Prostate gland (tissue), 2 donors: Measurements from ENCODE around the gene NOLC1. TPM values are rescaled to one million over a fixed set of nuclear protein-coding genes. Genes with fewer than 3 reads are reported as not detected.

Experiments used
- DNase-seq: peaks from one replicate; pipeline ENCODE4 v3.0.0-alpha.2; 2019; ENCODE audit warnings: low spot score
- H3K27ac ChIP-seq, 2 donors: fragments of 200-600 bp; sonication (generic); 2 replicates each; pipeline ENCODE4 v1.5.1; 2017 to 2019
- H3K27me3 ChIP-seq: fragments of 200-600 bp; sonication (generic); replicated peaks from 2 replicates; pipeline ENCODE4 v1.5.1; 2019; ENCODE audit not compliant: insufficient read depth
- H3K36me3 ChIP-seq, 2 donors: fragments of 200-600 bp; sonication (generic); 1 replicate in 1 of 2; 2 replicates in 1 of 2; pipeline versions ENCODE4 v1.5.1 to v1.8.1; 2017 to 2019
- H3K4me1 ChIP-seq: fragments of 200-600 bp; sonication (generic); replicated peaks from 2 replicates; pipeline ENCODE4 v1.5.1; 2019
- H3K4me3 ChIP-seq, 2 donors: fragments of 200-600 bp; sonication (generic); 2 replicates each; pipeline ENCODE4 v1.5.1; 2017 to 2019
- H3K9me3 ChIP-seq: fragments of 200-600 bp; sonication (generic); 2 replicates; pipeline ENCODE4 v1.5.1; 2017
- CTCF ChIP-seq, 4 experiments: fragments of 200-600 bp in 2 of 4; fragments of 450-650 bp in 2 of 4; sonication (generic) in 2 of 4; IDR thresholded peaks; 1 replicate in 3 of 4; 2 replicates in 1 of 4; pipeline ENCODE4 v1.5.1; 2016 to 2019; ENCODE audit warnings: antibody characterized with exemption in 4 of 4, mild to moderate bottlenecking in 2 of 4, moderate library complexity in 2 of 4
- POLR2A ChIP-seq: fragments of 450-650 bp; IDR thresholded peaks from one replicate; pipeline ENCODE4 v1.6.1; 2016; ENCODE audit warnings: antibody characterized with exemption, mild to moderate bottlenecking
- POLR2AphosphoS5 ChIP-seq: sonication (generic); formaldehyde crosslinking; IDR thresholded peaks from one replicate; pipeline ENCODE4 v1.6.1; 2017; ENCODE audit warnings: antibody characterized with exemption
- WGBS: methylation state at CpG from one replicate; pipeline ENCODE4 v1.1.5; 2018; 5-methylcytosine and 5-hydroxymethylcytosine counted together
- intact Hi-C: fragments of 100-400 bp; cut with DNase I; formaldehyde crosslinking; loops from one replicate; pipeline ENCODE4 v1.14.2; 2022
- total RNA-seq, 2 donors: library from RNA; depleted of rRNA; stranded (reverse); fragments of >200 nt; gene quantifications; one replicate each; pipeline ENCODE4 v1.1.0, GENCODE V29; 2016

NOLC1 gene
- total RNA-seq = 10 to 100 TPM; 50.3 to 67.9 TPM

DNA sequence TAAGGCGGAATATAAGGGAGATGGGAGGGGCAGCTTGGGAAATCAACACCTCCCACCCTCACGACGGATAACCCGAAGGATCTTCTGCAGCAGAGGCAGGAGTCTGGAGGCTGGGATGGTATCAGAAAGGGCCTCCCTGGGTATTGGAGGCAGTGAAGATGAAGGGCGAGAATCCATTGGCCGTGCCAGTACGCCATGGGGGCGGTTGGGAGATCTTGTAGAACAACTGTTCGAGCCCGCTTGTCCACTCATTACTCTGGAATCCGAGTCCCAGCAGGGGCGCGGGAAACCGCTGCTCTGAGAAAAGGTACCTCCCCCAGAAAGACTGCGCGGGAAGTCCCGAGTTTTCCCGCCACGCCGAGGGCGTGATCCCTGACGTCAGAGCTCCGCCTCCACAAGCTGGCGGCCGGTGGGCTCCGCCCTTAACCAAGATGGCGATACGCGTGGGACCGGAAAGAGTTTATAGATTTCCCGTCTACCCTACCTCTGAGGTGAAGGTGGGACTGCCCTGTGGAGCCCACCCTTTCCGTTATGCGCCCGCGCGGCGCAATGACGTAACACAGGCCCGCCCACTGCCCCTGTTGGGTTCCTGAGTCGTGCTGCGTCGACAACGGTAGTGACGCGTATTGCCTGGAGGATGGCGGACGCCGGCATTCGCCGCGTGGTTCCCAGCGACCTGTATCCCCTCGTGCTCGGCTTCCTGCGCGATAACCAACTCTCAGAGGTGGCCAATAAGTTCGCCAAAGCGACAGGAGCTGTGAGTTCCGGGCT lies at the start of gene NOLC1:
NOLC1 (plus strand) TSS at position 616 of the 771 bp plus-strand sequence; CDS start at position 638, 22 bp downstream.
- TF ChIP-seq CTCF (IDR thresholded peaks at IDR 0.05) (peak in 1 of 4 experiments; percentile 25), POLR2AphosphoS5 (peak; percentile 100), POLR2A (peak; percentile 50)
- Histone ChIP-seq H3K4me3 (peak within 1 kb of the TSS; percentile 80 to 84), H3K27ac (peak within 1 kb of the TSS; percentile 80 to 82), H3K4me1 (peaks cover 5% of the 10 kb centered on the region), H3K36me3 (peaks cover 10 to 12% of the 10 kb centered on the region in 2 donors), H3K27me3 (no peaks in the 10 kb centered on the region), H3K9me3 (no peaks in the 10 kb centered on the region)
- peak; percentile 99 for DNase-seq
- 4% methylated on average over 54 of the region's 59 CpGs for WGBS
- intact Hi-C loops = loop anchor here (5.0 kb wide), 1 partner anchor 335 kb away; the partner anchor contains the start of gene OGA

DNA sequence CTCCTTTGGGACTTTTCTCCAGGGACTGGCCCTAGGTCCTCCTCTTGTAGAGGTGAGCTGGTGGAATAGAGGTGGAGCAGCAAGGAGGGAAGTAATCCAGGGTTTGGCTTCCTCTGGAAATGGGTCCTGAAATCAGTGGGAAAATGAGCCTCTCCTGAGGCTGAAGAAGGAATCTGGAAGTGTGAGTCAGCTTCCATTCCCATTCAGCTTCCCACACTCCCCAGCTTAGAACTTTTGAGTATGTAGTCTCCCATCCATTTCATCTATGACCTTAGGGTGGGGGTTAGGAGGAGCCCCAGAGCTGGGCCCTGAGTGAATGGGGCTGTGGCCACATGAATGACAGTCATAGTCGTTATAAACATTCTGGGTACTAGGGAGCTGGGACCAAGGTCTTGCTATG lies 49.8 kb upstream of the NOLC1 start:
- H3K4me1 ChIP-seq = no peaks in the 10 kb centered on the region
- H3K4me3 ChIP-seq = no peak overlapping the region
- no peak overlapping the region for H3K27ac ChIP-seq
- no peaks in the 10 kb centered on the region for H3K27me3 ChIP-seq
- TF ChIP-seq POLR2A (no peak), POLR2AphosphoS5 (no peak), CTCF (IDR thresholded peaks at IDR 0.05) (no peak)
- DNase-seq = no peak
- H3K9me3 ChIP-seq = no peaks in the 10 kb centered on the region
- intact Hi-C loops = no loop called here
- 75% methylated on average over 1 of the region's 1 CpG for WGBS
- H3K36me3 ChIP-seq = no peaks in the 10 kb centered on the region

DNA sequence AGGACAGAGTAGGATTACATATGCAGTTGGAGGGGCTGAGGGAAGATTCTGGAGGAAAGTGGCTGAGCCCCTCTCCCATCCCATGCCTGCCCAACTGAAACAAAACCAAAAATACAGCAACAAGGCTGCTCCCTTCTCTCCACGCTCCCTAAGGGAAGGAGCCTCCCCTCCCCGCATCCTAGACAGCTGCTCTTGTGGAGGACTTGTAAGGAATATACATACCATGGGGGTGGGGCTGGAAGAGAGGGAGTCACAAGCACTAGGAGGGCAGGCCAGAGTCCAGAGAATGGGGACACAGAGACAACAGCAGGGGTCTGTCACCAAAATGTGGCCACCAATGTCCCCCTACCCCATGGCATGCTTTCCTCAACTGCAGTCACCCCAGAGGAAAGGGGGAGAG lies 45.2 kb upstream of the NOLC1 start:
- Histone ChIP-seq H3K9me3 (no peaks in the 10 kb centered on the region), H3K27ac (no peak overlapping the region), H3K4me1 (no peaks in the 10 kb centered on the region), H3K4me3 (no peak overlapping the region), H3K36me3 (peaks cover 7 to 37% of the 10 kb centered on the region in 2 donors), H3K27me3 (no peaks in the 10 kb centered on the region)
- WGBS = 91% methylated on average over 2 of the region's 2 CpGs
- DNase-seq = no peak
- intact Hi-C loops = no loop called here
- TF ChIP-seq POLR2AphosphoS5 (no peak), POLR2A (no peak), CTCF (IDR thresholded peaks at IDR 0.05) (no peak)

GRCh38 chr10:102109166-102110116 lies 42.7 kb upstream of the NOLC1 start:
- Histone ChIP-seq H3K4me3 (no peak overlapping the region), H3K4me1 (peaks cover 10% of the 10 kb centered on the region), H3K27me3 (no peaks in the 10 kb centered on the region), H3K36me3 (peaks cover 7 to 37% of the 10 kb centered on the region in 2 donors), H3K27ac (no peak overlapping the region), H3K9me3 (no peaks in the 10 kb centered on the region)
- intact Hi-C loops = loop anchor here (5.0 kb wide), 1 partner anchor 42 kb away; the partner anchor contains the start of gene HPS6
- WGBS = 86% methylated on average over 24 of the region's 24 CpGs
- DNase-seq = no peak
- no peak for TF ChIP-seq POLR2A
- no peak for TF ChIP-seq CTCF (IDR thresholded peaks at IDR 0.05)
- no peak for TF ChIP-seq POLR2AphosphoS5
